ENCODE data around the gene ODR4.
"Not testable (repeated sequence)": the region's sequence is repeated elsewhere in the genome, so short reads cannot be mapped to it uniquely, and the experiment has no call there.

The ODR4 gene

GRCh38 chr1:186424539-186424938 lies 48.9 kb downstream of the ODR4 start:
- no peak for DNase-seq

- DNase-seq = no peak
Measured at GRCh38 chr1:186426118-186426517, 50.5 kb downstream of the ODR4 start.

GRCh38 chr1:186429017-186429416 lies 53.4 kb downstream of the ODR4 start:
- no peak for DNase-seq

GRCh38 chr1:186435336-186435735 lies 59.7 kb downstream of the ODR4 start:
- no peak for DNase-seq

- no peak for DNase-seq
Measured at GRCh38 chr1:186438567-186438966, 62.9 kb downstream of the ODR4 start.

GRCh38 chr1:186440584-186440983 lies 64.9 kb downstream of the ODR4 start:
- DNase-seq = peak; percentile 17

- no peak for DNase-seq
Measured at GRCh38 chr1:186442651-186443375, 67.2 kb downstream of the ODR4 start.

GRCh38 chr1:186443638-186444037 lies 68.0 kb downstream of the ODR4 start:
- DNase-seq = no peak

GRCh38 chr1:186446152-186446551 lies 70.5 kb downstream of the ODR4 start:
- DNase-seq = no peak

- DNase-seq = no peak
Measured at GRCh38 chr1:186454981-186455380, 79.3 kb downstream of the ODR4 start.

- DNase-seq = no peak
Measured at GRCh38 chr1:186456729-186457255, 81.2 kb downstream of the ODR4 start.

- not testable (repeated sequence) for DNase-seq
Measured at GRCh38 chr1:186459161-186459560, 83.5 kb downstream of the ODR4 start.

- no peak for DNase-seq
Measured at GRCh38 chr1:186461014-186461413, 85.4 kb downstream of the ODR4 start, which contains the start of gene PDC. Gene PDC (minus strand): TSS chr1:186461114. CDS start chr1:186449459, 11,655 bp downstream.

GRCh38 chr1:186463511-186463910 lies 87.9 kb downstream of the ODR4 start:
- no peak for DNase-seq

- DNase-seq = no peak
Measured at GRCh38 chr1:186463926-186464325, 88.3 kb downstream of the ODR4 start.

- DNase-seq = not testable (repeated sequence)
Measured at GRCh38 chr1:186465491-186465890, 89.9 kb downstream of the ODR4 start.

GRCh38 chr1:186465946-186466345 lies 90.3 kb downstream of the ODR4 start:
- DNase-seq = no peak

Measured in NCI-H1105 treated with DMSO at 0.1 percent for 48 hours (cell line).